SK-N-SH treated with all-trans-retinoic acid at 6 μM for 48 hours (cell line): ENCODE data around the gene CRYBA1.
"Not testable (repeated sequence)": the region's sequence is repeated elsewhere in the genome, so short reads cannot be mapped to it uniquely, and the experiment has no call there.

ENCODE experiments used
- GLIS3 ChIP-seq: fragments of 250-450 bp; sonication (Bioruptor Pico); IDR thresholded peaks from 2 replicates; pipeline ENCODE4 v1.5.0; 2020; ENCODE audit warnings: mild to moderate bottlenecking, moderate library complexity
- ISL1 ChIP-seq: fragments of 250-450 bp; sonication (Bioruptor Pico); IDR thresholded peaks from 2 replicates; pipeline ENCODE4 v2.1.2; 2022; ENCODE audit warnings: mild to moderate bottlenecking, moderate library complexity
- SNAI2 ChIP-seq: fragments of 250-450 bp; sonication (Bioruptor Pico); IDR thresholded peaks from 2 replicates; pipeline ENCODE4 v1.5.0; 2020; ENCODE audit warnings: mild to moderate bottlenecking, moderate library complexity
- TOX ChIP-seq: fragments of 250-450 bp; sonication (Bioruptor Pico); IDR thresholded peaks from 2 replicates; pipeline ENCODE4 v1.8.0; 2021; ENCODE audit warnings: mild to moderate bottlenecking, moderate library complexity, borderline replicate concordance
- ZC3H10 ChIP-seq: fragments of 250-450 bp; sonication (Bioruptor Pico); IDR thresholded peaks from 2 replicates; pipeline ENCODE4 v1.5.1; 2021; ENCODE audit warnings: mild to moderate bottlenecking, moderate library complexity
- ZFP3 ChIP-seq: fragments of 250-450 bp; sonication (Bioruptor Pico); IDR thresholded peaks from 2 replicates; pipeline ENCODE4 v1.5.0; 2020; ENCODE audit warnings: mild to moderate bottlenecking, moderate library complexity
- ZNF565 ChIP-seq: fragments of 450-650 bp; formaldehyde crosslinking; conservative IDR thresholded peaks from 2 replicates; pipeline ENCODE4 v1.5.0; 2020; ENCODE audit warnings: low read depth, mild to moderate bottlenecking, moderate library complexity
- ZNF8 ChIP-seq: fragments of 450-650 bp; formaldehyde crosslinking; IDR thresholded peaks from 2 replicates; pipeline ENCODE4 v1.5.0; 2020; ENCODE audit warnings: mild to moderate bottlenecking, moderate library complexity
- TF ChIP-seq, protein P1 (sequence below): fragments of 250-450 bp; sonication (Bioruptor Pico); IDR thresholded peaks from 2 replicates; pipeline ENCODE4 v1.8.0; 2020; ENCODE audit warnings: mild to moderate bottlenecking, moderate library complexity, borderline replicate concordance
- TF ChIP-seq, protein P2 (sequence below): fragments of 250-450 bp; sonication (Bioruptor Pico); IDR thresholded peaks from 2 replicates; pipeline ENCODE4 v1.5.1; 2020; ENCODE audit warnings: low read depth, mild to moderate bottlenecking, moderate library complexity
- TF ChIP-seq, protein P3 (sequence below): fragments of 250-450 bp; sonication (Bioruptor Pico); IDR thresholded peaks from 2 replicates; pipeline ENCODE4 v1.8.0; 2021; ENCODE audit warnings: low read depth, mild to moderate bottlenecking, moderate library complexity, borderline replicate concordance

DNA sequence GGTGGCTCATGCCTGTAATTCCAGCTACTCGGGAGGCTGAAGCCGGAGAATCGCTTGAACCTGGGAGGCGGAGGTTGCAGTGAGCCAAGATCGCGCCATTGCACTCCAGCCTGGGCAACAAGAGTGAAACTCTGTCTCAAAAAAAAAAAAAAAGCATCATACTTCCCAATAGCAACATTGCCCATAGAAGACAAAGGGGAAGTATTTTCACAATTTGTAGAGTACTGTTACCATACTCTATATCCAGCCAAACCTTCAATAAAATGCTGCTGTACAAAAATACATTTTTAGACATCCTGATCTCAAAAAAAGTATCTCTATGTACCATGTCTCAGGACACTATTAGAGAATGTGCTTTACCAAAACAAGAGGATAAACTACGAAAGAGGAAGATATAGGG is 11.7 kb upstream of the CRYBA1 start:
- not testable (repeated sequence) for TF ChIP-seq ISL1; ZFP3 (CRISPR knock-in tag); TOX (CRISPR knock-in tag); ZNF8 (CRISPR knock-in tag); SNAI2 (CRISPR knock-in tag); ZC3H10; GLIS3 (CRISPR knock-in tag); ZNF565 (CRISPR knock-in tag)
- TF ChIP-seq, protein P1, sequence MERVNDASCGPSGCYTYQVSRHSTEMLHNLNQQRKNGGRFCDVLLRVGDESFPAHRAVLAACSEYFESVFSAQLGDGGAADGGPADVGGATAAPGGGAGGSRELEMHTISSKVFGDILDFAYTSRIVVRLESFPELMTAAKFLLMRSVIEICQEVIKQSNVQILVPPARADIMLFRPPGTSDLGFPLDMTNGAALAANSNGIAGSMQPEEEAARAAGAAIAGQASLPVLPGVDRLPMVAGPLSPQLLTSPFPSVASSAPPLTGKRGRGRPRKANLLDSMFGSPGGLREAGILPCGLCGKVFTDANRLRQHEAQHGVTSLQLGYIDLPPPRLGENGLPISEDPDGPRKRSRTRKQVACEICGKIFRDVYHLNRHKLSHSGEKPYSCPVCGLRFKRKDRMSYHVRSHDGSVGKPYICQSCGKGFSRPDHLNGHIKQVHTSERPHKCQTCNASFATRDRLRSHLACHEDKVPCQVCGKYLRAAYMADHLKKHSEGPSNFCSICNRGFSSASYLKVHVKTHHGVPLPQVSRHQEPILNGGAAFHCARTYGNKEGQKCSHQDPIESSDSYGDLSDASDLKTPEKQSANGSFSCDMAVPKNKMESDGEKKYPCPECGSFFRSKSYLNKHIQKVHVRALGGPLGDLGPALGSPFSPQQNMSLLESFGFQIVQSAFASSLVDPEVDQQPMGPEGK (CRISPR knock-in tag), result not testable (repeated sequence)
- TF ChIP-seq, protein P2, sequence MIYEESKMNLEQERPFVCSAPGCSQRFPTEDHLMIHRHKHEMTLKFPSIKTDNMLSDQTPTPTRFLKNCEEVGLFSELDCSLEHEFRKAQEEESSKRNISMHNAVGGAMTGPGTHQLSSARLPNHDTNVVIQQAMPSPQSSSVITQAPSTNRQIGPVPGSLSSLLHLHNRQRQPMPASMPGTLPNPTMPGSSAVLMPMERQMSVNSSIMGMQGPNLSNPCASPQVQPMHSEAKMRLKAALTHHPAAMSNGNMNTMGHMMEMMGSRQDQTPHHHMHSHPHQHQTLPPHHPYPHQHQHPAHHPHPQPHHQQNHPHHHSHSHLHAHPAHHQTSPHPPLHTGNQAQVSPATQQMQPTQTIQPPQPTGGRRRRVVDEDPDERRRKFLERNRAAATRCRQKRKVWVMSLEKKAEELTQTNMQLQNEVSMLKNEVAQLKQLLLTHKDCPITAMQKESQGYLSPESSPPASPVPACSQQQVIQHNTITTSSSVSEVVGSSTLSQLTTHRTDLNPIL (CRISPR knock-in tag), result not testable (repeated sequence)
- TF ChIP-seq, protein P3, sequence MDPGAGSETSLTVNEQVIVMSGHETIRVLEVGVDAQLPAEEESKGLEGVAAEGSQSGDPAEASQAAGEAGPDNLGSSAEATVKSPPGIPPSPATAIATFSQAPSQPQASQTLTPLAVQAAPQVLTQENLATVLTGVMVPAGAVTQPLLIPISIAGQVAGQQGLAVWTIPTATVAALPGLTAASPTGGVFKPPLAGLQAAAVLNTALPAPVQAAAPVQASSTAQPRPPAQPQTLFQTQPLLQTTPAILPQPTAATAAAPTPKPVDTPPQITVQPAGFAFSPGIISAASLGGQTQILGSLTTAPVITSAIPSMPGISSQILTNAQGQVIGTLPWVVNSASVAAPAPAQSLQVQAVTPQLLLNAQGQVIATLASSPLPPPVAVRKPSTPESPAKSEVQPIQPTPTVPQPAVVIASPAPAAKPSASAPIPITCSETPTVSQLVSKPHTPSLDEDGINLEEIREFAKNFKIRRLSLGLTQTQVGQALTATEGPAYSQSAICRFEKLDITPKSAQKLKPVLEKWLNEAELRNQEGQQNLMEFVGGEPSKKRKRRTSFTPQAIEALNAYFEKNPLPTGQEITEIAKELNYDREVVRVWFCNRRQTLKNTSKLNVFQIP (CRISPR knock-in tag), result not testable (repeated sequence)
